Mammary epithelial cell (primary cell): ENCODE data around the gene FN3K.

Experiments
- EZH2 ChIP-seq: IDR thresholded peaks from 2 replicates; pipeline ENCODE4 v1.6.1; 2012; ENCODE audit warnings: low read length, inconsistent platforms, borderline replicate concordance
- TF ChIP-seq, protein P1 (sequence below), 2 donors: IDR thresholded peaks in 1 of 2; conservative IDR thresholded peaks in 1 of 2; 2 replicates each; pipeline ENCODE4 v1.5.1; 2011 to 2012; ENCODE audit warnings: inconsistent platforms in 2 of 2, low read length in 2 of 2, mild to moderate bottlenecking in 2 of 2, control low read depth in 1 of 2, low read depth in 1 of 2; ENCODE audit not compliant: insufficient read depth in 1 of 2; ENCODE audit errors: extremely low read depth in 1 of 2

DNA sequence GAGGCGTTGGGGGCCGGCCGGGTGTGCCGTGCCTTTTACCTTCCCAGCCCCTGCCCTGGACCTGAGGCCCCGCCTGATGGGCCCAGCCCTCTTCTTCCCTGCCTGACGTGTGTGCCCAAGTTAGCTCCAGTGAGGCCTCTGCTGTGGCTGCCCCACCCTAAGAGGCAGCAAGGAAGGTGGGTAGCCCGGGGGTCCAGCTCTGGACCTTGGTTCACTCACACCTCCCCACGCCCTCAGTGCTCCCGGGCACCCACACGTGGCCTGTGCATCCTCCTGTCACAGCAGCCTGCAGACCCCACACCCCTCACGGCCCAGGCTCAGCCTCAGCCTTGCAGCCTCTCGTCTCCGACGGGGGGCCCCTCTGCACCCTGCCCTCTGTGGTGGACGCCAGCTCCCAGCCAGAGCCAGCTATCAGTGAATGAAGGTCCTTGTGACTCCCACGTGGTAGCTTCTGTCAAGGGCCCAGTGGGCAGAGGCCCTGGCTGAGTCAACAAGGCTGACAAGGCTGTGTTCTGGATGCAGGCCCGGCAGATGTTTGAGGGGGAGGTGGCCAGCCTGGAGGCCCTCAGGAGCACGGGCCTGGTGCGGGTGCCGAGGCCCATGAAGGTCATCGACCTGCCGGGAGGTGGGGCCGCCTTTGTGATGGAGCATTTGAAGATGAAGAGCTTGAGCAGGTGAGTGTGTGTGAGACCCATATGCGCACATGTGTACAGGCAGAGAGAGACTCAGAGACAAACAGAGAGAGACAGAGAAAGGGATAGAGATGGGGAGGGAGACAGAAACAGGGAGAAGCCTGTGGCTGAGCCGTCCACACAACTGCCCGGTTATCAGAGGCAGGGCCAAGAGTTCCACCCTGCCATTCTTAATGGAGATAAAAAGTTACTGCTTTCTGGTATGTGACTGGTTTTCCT lies 2.8 kb downstream of the FN3K start:
- TF ChIP-seq, protein P1, sequence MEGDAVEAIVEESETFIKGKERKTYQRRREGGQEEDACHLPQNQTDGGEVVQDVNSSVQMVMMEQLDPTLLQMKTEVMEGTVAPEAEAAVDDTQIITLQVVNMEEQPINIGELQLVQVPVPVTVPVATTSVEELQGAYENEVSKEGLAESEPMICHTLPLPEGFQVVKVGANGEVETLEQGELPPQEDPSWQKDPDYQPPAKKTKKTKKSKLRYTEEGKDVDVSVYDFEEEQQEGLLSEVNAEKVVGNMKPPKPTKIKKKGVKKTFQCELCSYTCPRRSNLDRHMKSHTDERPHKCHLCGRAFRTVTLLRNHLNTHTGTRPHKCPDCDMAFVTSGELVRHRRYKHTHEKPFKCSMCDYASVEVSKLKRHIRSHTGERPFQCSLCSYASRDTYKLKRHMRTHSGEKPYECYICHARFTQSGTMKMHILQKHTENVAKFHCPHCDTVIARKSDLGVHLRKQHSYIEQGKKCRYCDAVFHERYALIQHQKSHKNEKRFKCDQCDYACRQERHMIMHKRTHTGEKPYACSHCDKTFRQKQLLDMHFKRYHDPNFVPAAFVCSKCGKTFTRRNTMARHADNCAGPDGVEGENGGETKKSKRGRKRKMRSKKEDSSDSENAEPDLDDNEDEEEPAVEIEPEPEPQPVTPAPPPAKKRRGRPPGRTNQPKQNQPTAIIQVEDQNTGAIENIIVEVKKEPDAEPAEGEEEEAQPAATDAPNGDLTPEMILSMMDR (conservative IDR thresholded peaks at IDR 0.05 in 1 of 2, IDR thresholded peaks at IDR 0.05 in 1 of 2; ENCODE audit: extremely low read depth in 1 of 2, insufficient read depth in 1 of 2, low read depth in 1 of 2, low read length in 2 of 2): no peak
- TF ChIP-seq EZH2: no peak
